HEK293 (cell line): ENCODE measurements around the gene MARK2.

Experiments
- HOXD13 ChIP-seq: sonication (generic); formaldehyde crosslinking; IDR thresholded peaks from 2 replicates; pipeline ENCODE4 v1.8.0; 2022; ENCODE audit warnings: missing genetic modification reagents, borderline replicate concordance
- ZBTB8A ChIP-seq: fragments of 450-650 bp; formaldehyde crosslinking; IDR thresholded peaks from 2 replicates; pipeline ENCODE4 v1.5.1; 2016; ENCODE audit warnings: missing biosample characterization, missing genetic modification characterization
- ZFP37 ChIP-seq: fragments of 450-650 bp; formaldehyde crosslinking; IDR thresholded peaks from 2 replicates; pipeline ENCODE4 v1.5.1; 2016; ENCODE audit warnings: missing biosample characterization, missing genetic modification characterization
- ZIC2 ChIP-seq: fragments of 450-650 bp; formaldehyde crosslinking; IDR thresholded peaks from 2 replicates; pipeline ENCODE4 v1.5.1; 2016; ENCODE audit warnings: missing biosample characterization, missing genetic modification characterization
- ZNF157 ChIP-seq: fragments of 450-650 bp; formaldehyde crosslinking; IDR thresholded peaks from 2 replicates; pipeline ENCODE4 v1.5.1; 2016; ENCODE audit warnings: missing biosample characterization, missing genetic modification characterization
- ZNF324 ChIP-seq: fragments of 450-650 bp; formaldehyde crosslinking; IDR thresholded peaks from 2 replicates; pipeline ENCODE4 v1.5.1; 2016; ENCODE audit warnings: missing biosample characterization, missing genetic modification characterization
- ZNF335 ChIP-seq: fragments of 450-650 bp; formaldehyde crosslinking; conservative IDR thresholded peaks from 2 replicates; pipeline ENCODE4 v1.5.1; 2016; ENCODE audit warnings: missing biosample characterization, missing genetic modification characterization
- ZNF394 ChIP-seq: fragments of 450-650 bp; formaldehyde crosslinking; IDR thresholded peaks from 2 replicates; pipeline ENCODE4 v1.5.1; 2016; ENCODE audit warnings: missing biosample characterization, missing genetic modification characterization, mild to moderate bottlenecking, moderate library complexity, borderline replicate concordance
- ZNF501 ChIP-seq: fragments of 450-650 bp; formaldehyde crosslinking; IDR thresholded peaks from 2 replicates; pipeline ENCODE4 v1.5.1; 2016; ENCODE audit warnings: missing biosample characterization, missing genetic modification characterization
- ZNF544 ChIP-seq: fragments of 450-650 bp; formaldehyde crosslinking; IDR thresholded peaks from 2 replicates; pipeline ENCODE4 v1.5.0; 2017; ENCODE audit warnings: missing biosample characterization, missing genetic modification characterization
- ZNF626 ChIP-seq: fragments of 450-650 bp; sonication (Bioruptor Pico); formaldehyde crosslinking; IDR thresholded peaks from 2 replicates; pipeline ENCODE4 v1.5.1; 2018; ENCODE audit warnings: missing biosample characterization, missing genetic modification characterization, inconsistent platforms
- TF ChIP-seq, protein P1 (sequence below): fragments of 450-650 bp; formaldehyde crosslinking; conservative IDR thresholded peaks from 2 replicates; pipeline ENCODE4 v1.5.1; 2016; ENCODE audit warnings: low read depth, missing biosample characterization, missing genetic modification characterization
- TF ChIP-seq, protein P2 (sequence below): fragments of 450-650 bp; formaldehyde crosslinking; IDR thresholded peaks from 2 replicates; pipeline ENCODE4 v1.5.1; 2016; ENCODE audit warnings: missing biosample characterization, missing genetic modification characterization, low read depth
- TF ChIP-seq, protein P3 (sequence below): fragments of 450-650 bp; formaldehyde crosslinking; conservative IDR thresholded peaks from 2 replicates; pipeline ENCODE4 v1.5.1; 2016; ENCODE audit warnings: low read depth, missing biosample characterization, missing genetic modification characterization
- TF ChIP-seq, protein P4 (sequence below): fragments of 450-650 bp; formaldehyde crosslinking; IDR thresholded peaks from 2 replicates; pipeline ENCODE4 v1.5.1; 2016; ENCODE audit warnings: missing biosample characterization, missing genetic modification characterization
- TF ChIP-seq, protein P5 (sequence below): sonication (generic); formaldehyde crosslinking; IDR thresholded peaks from 2 replicates; pipeline ENCODE4 v1.8.1; 2022; ENCODE audit warnings: mild to moderate bottlenecking, moderate library complexity, missing genetic modification reagents
- TF ChIP-seq, protein P6 (sequence below): fragments of 450-650 bp; formaldehyde crosslinking; IDR thresholded peaks from 2 replicates; pipeline ENCODE4 v1.5.1; 2016; ENCODE audit warnings: missing biosample characterization, missing genetic modification characterization
- TF ChIP-seq, protein P7 (sequence below): fragments of 450-650 bp; formaldehyde crosslinking; IDR thresholded peaks from 2 replicates; pipeline ENCODE4 v1.5.1; 2016; ENCODE audit warnings: missing biosample characterization, missing genetic modification characterization

Gene MARK2

DNA sequence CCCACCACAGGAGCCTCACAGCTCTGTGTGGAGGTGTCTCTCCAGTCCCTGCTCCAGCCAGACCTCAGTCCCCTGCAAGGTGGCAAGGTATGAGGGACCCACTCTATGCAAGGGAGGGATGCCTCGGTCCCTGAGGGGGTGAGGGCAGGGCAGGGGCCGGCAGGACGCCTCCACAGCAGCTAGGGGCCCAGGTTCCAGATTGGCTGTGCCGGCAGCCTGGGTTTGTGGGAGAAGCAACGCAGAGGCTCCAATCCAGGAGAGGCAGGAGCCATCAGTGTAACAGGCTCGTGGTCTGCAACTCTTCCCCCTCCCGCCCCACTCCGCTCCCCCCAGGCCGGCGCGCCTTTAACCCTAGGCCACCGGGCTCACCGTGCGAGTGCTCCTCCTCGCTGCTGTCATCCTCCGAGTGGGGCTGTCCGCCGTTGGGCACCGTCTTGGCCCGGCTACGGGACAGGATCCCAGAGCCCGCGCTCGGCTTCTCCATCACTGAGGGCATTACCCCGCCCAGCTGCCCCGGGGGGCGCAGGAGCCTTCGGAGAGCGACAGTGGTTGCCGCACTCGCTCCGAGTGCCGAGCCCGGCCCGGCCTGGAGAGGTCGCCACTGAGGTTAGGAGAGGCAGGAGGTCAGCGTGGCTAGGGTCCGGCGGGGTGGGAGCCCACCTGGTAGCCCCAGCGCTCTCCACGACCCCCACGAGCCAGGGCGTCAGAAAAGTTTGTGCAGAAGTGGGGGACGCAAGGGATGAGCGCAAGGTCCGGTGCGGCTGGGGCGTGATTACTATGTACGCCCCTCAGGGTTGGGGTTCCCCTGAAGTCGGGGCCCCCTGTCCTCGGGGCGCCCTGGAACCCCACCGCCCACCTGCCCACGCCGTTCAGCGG lies 77.3 kb downstream of the MARK2 start (continued):
- TF ChIP-seq, protein P1, sequence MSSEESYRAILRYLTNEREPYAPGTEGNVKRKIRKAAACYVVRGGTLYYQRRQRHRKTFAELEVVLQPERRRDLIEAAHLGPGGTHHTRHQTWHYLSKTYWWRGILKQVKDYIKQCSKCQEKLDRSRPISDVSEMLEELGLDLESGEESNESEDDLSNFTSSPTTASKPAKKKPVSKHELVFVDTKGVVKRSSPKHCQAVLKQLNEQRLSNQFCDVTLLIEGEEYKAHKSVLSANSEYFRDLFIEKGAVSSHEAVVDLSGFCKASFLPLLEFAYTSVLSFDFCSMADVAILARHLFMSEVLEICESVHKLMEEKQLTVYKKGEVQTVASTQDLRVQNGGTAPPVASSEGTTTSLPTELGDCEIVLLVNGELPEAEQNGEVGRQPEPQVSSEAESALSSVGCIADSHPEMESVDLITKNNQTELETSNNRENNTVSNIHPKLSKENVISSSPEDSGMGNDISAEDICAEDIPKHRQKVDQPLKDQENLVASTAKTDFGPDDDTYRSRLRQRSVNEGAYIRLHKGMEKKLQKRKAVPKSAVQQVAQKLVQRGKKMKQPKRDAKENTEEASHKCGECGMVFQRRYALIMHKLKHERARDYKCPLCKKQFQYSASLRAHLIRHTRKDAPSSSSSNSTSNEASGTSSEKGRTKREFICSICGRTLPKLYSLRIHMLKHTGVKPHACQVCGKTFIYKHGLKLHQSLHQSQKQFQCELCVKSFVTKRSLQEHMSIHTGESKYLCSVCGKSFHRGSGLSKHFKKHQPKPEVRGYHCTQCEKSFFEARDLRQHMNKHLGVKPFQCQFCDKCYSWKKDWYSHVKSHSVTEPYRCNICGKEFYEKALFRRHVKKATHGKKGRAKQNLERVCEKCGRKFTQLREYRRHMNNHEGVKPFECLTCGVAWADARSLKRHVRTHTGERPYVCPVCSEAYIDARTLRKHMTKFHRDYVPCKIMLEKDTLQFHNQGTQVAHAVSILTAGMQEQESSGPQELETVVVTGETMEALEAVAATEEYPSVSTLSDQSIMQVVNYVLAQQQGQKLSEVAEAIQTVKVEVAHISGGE (tag by site-specific recombination) = no peak
- TF ChIP-seq ZNF324 (tag by site-specific recombination) (peak; percentile 58; the same call in 1 of the 2 replicates), ZBTB8A (tag by site-specific recombination) (peak; percentile 59), ZFP37 (no peak), ZNF335 (tag by site-specific recombination) (peak; percentile 19), HOXD13 (no peak), ZIC2 (tag by site-specific recombination) (peak; percentile 54), ZNF394 (tag by site-specific recombination) (no peak; the same call in 1 of the 2 replicates), ZNF157 (tag by site-specific recombination) (no peak), ZNF626 (no peak), ZNF501 (0 out of 2 replicates have a peak, but pooled peaks have one; percentile 27), ZNF544 (tag by site-specific recombination) (no peak)
- TF ChIP-seq, protein P2, sequence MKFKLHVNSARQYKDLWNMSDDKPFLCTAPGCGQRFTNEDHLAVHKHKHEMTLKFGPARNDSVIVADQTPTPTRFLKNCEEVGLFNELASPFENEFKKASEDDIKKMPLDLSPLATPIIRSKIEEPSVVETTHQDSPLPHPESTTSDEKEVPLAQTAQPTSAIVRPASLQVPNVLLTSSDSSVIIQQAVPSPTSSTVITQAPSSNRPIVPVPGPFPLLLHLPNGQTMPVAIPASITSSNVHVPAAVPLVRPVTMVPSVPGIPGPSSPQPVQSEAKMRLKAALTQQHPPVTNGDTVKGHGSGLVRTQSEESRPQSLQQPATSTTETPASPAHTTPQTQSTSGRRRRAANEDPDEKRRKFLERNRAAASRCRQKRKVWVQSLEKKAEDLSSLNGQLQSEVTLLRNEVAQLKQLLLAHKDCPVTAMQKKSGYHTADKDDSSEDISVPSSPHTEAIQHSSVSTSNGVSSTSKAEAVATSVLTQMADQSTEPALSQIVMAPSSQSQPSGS (tag by site-specific recombination) = no peak
- TF ChIP-seq, protein P3, sequence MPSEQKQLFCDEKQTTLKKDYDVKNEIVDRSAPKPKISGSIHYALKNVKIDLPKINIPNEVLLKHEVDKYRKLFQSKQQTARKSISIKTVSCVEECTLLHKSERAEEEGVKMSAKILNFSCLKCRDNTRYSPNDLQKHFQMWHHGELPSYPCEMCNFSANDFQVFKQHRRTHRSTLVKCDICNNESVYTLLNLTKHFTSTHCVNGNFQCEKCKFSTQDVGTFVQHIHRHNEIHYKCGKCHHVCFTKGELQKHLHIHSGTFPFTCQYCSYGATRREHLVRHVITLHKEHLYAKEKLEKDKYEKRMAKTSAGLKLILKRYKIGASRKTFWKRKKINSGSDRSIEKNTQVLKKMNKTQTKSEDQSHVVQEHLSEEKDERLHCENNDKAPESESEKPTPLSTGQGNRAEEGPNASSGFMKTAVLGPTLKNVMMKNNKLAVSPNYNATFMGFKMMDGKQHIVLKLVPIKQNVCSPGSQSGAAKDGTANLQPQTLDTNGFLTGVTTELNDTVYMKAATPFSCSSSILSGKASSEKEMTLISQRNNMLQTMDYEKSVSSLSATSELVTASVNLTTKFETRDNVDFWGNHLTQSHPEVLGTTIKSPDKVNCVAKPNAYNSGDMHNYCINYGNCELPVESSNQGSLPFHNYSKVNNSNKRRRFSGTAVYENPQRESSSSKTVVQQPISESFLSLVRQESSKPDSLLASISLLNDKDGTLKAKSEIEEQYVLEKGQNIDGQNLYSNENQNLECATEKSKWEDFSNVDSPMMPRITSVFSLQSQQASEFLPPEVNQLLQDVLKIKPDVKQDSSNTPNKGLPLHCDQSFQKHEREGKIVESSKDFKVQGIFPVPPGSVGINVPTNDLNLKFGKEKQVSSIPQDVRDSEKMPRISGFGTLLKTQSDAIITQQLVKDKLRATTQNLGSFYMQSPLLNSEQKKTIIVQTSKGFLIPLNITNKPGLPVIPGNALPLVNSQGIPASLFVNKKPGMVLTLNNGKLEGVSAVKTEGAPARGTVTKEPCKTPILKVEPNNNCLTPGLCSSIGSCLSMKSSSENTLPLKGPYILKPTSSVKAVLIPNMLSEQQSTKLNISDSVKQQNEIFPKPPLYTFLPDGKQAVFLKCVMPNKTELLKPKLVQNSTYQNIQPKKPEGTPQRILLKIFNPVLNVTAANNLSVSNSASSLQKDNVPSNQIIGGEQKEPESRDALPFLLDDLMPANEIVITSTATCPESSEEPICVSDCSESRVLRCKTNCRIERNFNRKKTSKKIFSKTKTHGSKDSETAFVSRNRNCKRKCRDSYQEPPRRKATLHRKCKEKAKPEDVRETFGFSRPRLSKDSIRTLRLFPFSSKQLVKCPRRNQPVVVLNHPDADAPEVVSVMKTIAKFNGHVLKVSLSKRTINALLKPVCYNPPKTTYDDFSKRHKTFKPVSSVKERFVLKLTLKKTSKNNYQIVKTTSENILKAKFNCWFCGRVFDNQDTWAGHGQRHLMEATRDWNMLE (tag by site-specific recombination) = no peak
- TF ChIP-seq, protein P4, sequence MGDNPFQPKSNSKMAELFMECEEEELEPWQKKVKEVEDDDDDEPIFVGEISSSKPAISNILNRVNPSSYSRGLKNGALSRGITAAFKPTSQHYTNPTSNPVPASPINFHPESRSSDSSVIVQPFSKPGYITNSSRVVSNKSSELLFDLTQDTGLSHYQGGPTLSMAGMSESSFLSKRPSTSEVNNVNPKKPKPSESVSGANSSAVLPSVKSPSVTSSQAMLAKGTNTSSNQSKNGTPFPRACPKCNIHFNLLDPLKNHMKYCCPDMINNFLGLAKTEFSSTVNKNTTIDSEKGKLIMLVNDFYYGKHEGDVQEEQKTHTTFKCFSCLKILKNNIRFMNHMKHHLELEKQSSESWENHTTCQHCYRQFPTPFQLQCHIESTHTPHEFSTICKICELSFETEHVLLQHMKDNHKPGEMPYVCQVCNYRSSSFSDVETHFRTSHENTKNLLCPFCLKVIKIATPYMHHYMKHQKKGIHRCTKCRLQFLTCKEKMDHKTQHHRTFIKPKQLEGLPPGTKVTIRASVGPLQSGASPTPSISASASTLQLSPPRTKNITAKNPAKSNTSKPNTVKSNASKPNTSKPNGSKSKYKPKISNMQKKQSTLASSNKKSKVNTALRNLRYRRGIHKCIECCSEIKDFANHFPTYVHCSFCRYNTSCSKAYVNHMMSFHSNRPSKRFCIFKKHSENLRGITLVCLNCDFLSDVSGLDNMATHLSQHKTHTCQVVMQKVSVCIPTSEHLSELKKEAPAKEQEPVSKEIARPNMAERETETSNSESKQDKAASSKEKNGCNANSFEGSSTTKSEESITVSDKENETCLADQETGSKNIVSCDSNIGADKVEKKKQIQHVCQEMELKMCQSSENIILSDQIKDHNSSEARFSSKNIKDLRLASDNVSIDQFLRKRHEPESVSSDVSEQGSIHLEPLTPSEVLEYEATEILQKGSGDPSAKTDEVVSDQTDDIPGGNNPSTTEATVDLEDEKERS (tag by site-specific recombination) = no peak
- TF ChIP-seq, protein P5, sequence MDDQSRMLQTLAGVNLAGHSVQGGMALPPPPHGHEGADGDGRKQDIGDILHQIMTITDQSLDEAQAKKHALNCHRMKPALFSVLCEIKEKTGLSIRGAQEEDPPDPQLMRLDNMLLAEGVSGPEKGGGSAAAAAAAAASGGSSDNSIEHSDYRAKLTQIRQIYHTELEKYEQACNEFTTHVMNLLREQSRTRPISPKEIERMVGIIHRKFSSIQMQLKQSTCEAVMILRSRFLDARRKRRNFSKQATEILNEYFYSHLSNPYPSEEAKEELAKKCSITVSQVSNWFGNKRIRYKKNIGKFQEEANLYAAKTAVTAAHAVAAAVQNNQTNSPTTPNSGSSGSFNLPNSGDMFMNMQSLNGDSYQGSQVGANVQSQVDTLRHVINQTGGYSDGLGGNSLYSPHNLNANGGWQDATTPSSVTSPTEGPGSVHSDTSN (CRISPR knock-in tag) = no peak
- TF ChIP-seq, protein P6, sequence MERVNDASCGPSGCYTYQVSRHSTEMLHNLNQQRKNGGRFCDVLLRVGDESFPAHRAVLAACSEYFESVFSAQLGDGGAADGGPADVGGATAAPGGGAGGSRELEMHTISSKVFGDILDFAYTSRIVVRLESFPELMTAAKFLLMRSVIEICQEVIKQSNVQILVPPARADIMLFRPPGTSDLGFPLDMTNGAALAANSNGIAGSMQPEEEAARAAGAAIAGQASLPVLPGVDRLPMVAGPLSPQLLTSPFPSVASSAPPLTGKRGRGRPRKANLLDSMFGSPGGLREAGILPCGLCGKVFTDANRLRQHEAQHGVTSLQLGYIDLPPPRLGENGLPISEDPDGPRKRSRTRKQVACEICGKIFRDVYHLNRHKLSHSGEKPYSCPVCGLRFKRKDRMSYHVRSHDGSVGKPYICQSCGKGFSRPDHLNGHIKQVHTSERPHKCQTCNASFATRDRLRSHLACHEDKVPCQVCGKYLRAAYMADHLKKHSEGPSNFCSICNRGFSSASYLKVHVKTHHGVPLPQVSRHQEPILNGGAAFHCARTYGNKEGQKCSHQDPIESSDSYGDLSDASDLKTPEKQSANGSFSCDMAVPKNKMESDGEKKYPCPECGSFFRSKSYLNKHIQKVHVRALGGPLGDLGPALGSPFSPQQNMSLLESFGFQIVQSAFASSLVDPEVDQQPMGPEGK = peak; percentile 93
- TF ChIP-seq, protein P7, sequence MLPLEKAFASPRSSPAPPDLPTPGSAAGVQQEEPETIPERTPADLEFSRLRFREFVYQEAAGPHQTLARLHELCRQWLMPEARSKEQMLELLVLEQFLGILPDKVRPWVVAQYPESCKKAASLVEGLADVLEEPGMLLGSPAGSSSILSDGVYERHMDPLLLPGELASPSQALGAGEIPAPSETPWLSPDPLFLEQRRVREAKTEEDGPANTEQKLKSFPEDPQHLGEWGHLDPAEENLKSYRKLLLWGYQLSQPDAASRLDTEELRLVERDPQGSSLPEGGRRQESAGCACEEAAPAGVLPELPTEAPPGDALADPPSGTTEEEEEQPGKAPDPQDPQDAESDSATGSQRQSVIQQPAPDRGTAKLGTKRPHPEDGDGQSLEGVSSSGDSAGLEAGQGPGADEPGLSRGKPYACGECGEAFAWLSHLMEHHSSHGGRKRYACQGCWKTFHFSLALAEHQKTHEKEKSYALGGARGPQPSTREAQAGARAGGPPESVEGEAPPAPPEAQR = no peak
